Heart right ventricle (tissue), 16 donors: Measurements from ENCODE around the gene MMD. TPM values are rescaled to one million over a fixed set of nuclear protein-coding genes. Genes with fewer than 3 reads are reported as not detected.
A peak's percentile ranks its signal among the peaks of the same experiment; 100 is the strongest.

ENCODE experiments used
- ATAC-seq, 8 donors: fragments of 200-7000 bp; cut with Tn5 transposase; one replicate each; pipeline ENCODE4 v1.9.1; 2020; ENCODE audit warnings: mild to moderate bottlenecking in 8 of 8, moderate library complexity in 8 of 8, moderate number of reproducible peaks in 1 of 8
- DNase-seq, 2 donors: peaks; one replicate each; pipeline ENCODE4 v3.0.0-alpha.2; 2020
- H3K27ac ChIP-seq, 10 donors: fragments of 200-600 bp; sonication (generic) in 2 of 10; one replicate each; pipeline versions ENCODE4 v1.5.0 to v1.8.0; 2020 to 2022; ENCODE audit warnings: mild to moderate bottlenecking in 3 of 10
- H3K27me3 ChIP-seq, 7 donors: fragments of 200-600 bp; one replicate each; pipeline ENCODE4 v1.8.0; 2021 to 2022; ENCODE audit warnings: mild to moderate bottlenecking in 2 of 7
- H3K36me3 ChIP-seq, 9 donors: fragments of 200-600 bp; sonication (generic) in 1 of 9; one replicate each; pipeline versions ENCODE4 v1.5.0 to v1.8.0; 2020 to 2022; ENCODE audit warnings: mild to moderate bottlenecking in 2 of 9
- H3K4me1 ChIP-seq, 9 donors: fragments of 200-600 bp; sonication (generic) in 1 of 9; one replicate each; pipeline versions ENCODE4 v1.5.0 to v1.8.0; 2020 to 2022; ENCODE audit warnings: mild to moderate bottlenecking in 4 of 9
- H3K4me3 ChIP-seq, 10 donors: fragments of 200-600 bp; sonication (generic) in 2 of 10; one replicate each; pipeline versions ENCODE4 v1.5.0 to v1.8.0; 2020 to 2022; ENCODE audit warnings: mild to moderate bottlenecking in 7 of 10, moderate library complexity in 2 of 10
- H3K9me3 ChIP-seq, 11 donors: fragments of 200-600 bp in 10 of 11; sonication (generic) in 2 of 11; one replicate each; pipeline versions ENCODE4 v1.5.0 to v1.8.0; 2013 to 2022; ENCODE audit warnings: mild to moderate bottlenecking in 2 of 11, control low read depth in 1 of 11, moderate library complexity in 1 of 11
- WGBS, 2 donors: extraction: QIAGEN DNeasy Blood & Tissue Kit; methylation state at CpG; one replicate each; pipeline ENCODE4 v1.1.7; 2013; ENCODE audit warnings: inconsistent platforms in 1 of 2; 5-methylcytosine and 5-hydroxymethylcytosine counted together
- intact Hi-C, 10 donors: fragments of 100-400 bp; cut with DNase I; formaldehyde crosslinking; loops; one replicate each; pipeline versions ENCODE4 v1.11.1 to v1.14.2; 2022
- polyA plus RNA-seq, 2 donors: library from polyadenylated mRNA; stranded (reverse); fragments of 200-250 nt; gene quantifications; one replicate each; pipeline ENCODE4 v1.2.3, GENCODE V29; 2013
- total RNA-seq, 10 donors: library from RNA; stranded (reverse); fragmentation: NEBNext Ultra II Directional in 3 of 10; extraction: Animal tissue kit (Norgen Biotek cat#: 25700) in 3 of 10; gene quantifications; one replicate each; pipeline versions ENCODE4 v1.2.1 to v1.2.4, GENCODE V29; 2021 to 2023
- TF ChIP-seq, protein P1 (sequence below), 9 donors: fragments of 200-600 bp; sonication (generic) in 2 of 9; IDR thresholded peaks; one replicate each; pipeline versions ENCODE4 v1.5.0 to v1.8.0; 2021 to 2022; ENCODE audit warnings: antibody characterized with exemption in 9 of 9, mild to moderate bottlenecking in 5 of 9, moderate library complexity in 1 of 9
- donor health status: Arrhythmogenic right ventricular cardiomyopathy.
- donor health status: ischemic (EF 13 %, LVEDD 7.1; RV severe dilation, severe dysfunction).
- donor health status: healthy with polysubstance abuse.
- donor health status: DM: no; HTN: yes; CAD: no.
- donor health status: DM: no; HTN: no; CAD: no.
- donor health status: ischemic (EF 25% LVEDD 6.9; RV normal size, moderate dysfunction).
- donor health status: ischemic (EF 25% LVEDD 5.7; RV mildly dilated, moderate dysfunction).
- donor health status: healthy.
- donor health status: DM: yes; HTN: yes; CAD: no.
- donor health status: Ischemic cardiomyopathy.
- donor health status: ischemic (EF 35%, LVEDD 5.7; RV mildly dilated, moderate dysfunction).
- donor health status: nonischemic (EF 11% LVEDD 7.7; RV severe dilation, severe dysfunction).
- donor health status: DM: yes; HTN: yes; CAD: no.
- donor health status: PGD.
- donor health status: ischemic (EF 29% LVEDD 5.4; RV normal size, mild dysfunction).
- donor health status: nonischemic (EF 23%, LVEDD 6.1; RV moderate dilation, normal function).

MMD gene
- total and polyA plus RNA-seq, 12 donors = 6.4 to 20.8 (median 10.4) TPM

DNA sequence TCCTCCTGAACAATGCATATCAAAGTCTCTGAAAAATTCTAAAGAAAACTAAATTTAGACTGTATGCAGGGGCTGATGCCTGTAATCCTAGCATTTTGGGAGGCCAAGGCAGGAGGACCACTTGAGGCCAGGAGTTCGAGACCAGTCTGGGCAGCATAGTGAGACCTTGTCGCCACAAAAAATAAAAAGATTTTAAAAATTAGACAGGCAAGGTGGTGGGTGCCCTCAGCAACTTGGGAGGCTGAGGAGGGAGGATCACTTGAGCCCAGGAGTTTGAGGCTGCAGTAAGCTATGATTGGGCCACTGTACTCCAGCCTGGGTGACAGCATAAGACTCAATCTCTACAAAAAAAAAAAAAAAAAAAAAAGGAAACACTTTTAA, 30.1 kb upstream of the MMD start:
- DNase-seq (no peak), ATAC-seq (no peak)
- Histone ChIP-seq H3K27ac (peak overlapping the region in 1 of 10 donors; percentile 77), H3K36me3 (no peaks in the 10 kb centered on the region), H3K9me3 (no peaks in the 10 kb centered on the region), H3K4me1 (peaks cover 3 to 43% (median 9%) of the 10 kb centered on the region in 9 donors), H3K27me3 (no peaks in the 10 kb centered on the region), H3K4me3 (no peak overlapping the region)
- TF ChIP-seq, protein P1, sequence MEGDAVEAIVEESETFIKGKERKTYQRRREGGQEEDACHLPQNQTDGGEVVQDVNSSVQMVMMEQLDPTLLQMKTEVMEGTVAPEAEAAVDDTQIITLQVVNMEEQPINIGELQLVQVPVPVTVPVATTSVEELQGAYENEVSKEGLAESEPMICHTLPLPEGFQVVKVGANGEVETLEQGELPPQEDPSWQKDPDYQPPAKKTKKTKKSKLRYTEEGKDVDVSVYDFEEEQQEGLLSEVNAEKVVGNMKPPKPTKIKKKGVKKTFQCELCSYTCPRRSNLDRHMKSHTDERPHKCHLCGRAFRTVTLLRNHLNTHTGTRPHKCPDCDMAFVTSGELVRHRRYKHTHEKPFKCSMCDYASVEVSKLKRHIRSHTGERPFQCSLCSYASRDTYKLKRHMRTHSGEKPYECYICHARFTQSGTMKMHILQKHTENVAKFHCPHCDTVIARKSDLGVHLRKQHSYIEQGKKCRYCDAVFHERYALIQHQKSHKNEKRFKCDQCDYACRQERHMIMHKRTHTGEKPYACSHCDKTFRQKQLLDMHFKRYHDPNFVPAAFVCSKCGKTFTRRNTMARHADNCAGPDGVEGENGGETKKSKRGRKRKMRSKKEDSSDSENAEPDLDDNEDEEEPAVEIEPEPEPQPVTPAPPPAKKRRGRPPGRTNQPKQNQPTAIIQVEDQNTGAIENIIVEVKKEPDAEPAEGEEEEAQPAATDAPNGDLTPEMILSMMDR (IDR thresholded peaks at IDR 0.05) = no peak
- intact Hi-C loops = no loop called here
- 93 to 97% methylated on average over 2 of the region's 2 CpGs for WGBS, 2 donors

DNA sequence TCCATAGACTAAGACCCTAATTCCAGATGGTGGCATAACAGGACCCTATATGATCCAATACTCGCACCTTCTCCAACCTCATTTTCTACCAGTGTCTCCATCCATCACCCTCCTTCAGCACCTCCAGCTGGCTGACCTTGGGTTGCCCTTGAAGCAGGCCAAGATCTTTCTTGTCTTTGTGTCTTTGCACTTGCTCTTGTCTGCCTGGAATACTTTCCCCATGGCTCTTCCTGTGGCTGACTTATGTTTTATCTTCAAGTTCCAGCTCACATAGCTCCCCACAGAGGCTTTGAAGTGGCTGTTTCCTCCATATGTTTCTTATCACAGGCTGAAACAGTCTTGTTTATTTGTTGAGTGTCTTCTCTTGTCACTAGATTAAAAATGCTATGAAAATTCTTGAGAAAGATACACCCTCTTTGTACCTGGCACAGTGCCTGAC, 29.6 kb upstream of the MMD start:
- intact Hi-C loops = no loop called here
- Histone ChIP-seq H3K4me1 (peaks cover 3 to 43% (median 9%) of the 10 kb centered on the region in 9 donors), H3K36me3 (no peaks in the 10 kb centered on the region), H3K27ac (no peak overlapping the region), H3K9me3 (no peaks in the 10 kb centered on the region), H3K4me3 (no peak overlapping the region), H3K27me3 (no peaks in the 10 kb centered on the region)
- TF ChIP-seq, protein P1 (IDR thresholded peaks at IDR 0.05) = no peak
- DNase-seq (no peak), ATAC-seq (no peak)
- 78 to 100% methylated on average over 1 of the region's 1 CpG for WGBS, 2 donors

DNA sequence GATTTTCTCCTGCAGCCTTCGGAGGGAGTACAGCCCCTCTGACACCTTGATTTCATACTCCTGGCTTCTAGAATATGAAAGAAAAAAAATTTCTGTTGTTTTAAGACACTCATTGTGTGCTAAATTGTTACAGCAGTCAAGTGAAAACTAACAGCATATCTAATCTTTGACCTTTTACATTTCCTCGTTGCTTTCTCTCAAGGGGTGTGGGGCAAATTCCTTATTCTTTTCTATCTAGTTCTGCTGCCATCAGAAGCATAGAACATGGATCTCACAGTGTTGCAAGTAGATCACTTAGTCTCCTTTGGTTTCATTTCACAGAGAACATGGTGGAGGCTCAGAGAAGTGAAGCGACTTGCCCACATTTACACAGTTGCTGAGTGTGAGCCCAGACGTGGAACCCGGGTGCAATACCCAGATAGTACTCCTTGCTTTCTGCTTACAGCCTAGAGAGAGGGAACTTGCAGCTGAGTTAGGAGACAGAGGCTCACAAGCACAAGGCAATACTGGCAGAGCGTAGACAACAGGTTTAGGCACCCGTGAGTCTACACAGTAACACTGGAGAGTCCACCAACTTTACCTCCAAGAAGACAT, 28.7 kb upstream of the MMD start:
- intact Hi-C loops = no loop called here
- no peaks in the 10 kb centered on the region for H3K36me3 ChIP-seq
- no peaks in the 10 kb centered on the region for H3K27me3 ChIP-seq
- H3K27ac ChIP-seq = no peak overlapping the region
- TF ChIP-seq, protein P1 (IDR thresholded peaks at IDR 0.05) = no peak
- no peaks in the 10 kb centered on the region for H3K9me3 ChIP-seq
- H3K4me1 ChIP-seq = peaks cover 3 to 49% (median 9%) of the 10 kb centered on the region in 9 donors
- DNase-seq = no peak
- ATAC-seq = no peak
- WGBS, 2 donors = 83 to 84% methylated on average over 7 of the region's 7 CpGs
- no peak overlapping the region for H3K4me3 ChIP-seq

DNA sequence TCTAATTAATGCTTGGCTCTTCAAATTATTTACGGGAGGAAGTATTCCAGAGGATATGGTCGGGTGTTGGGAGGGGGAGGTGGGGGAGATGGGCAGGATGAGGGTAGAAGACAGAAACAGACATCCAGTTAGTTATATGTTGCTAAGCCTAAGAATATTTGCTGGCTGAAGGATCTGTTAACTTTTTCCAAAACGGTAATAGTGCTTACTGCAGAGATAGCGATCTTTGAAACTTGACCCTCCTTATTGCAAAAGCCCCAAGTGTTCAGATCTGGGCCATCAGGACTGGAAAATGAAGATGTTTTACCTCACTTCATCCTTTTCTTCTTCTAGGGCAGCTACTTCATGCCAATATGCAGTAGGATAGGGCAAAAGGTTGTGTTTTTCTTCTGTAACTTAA, 27.0 kb upstream of the MMD start:
- H3K36me3 ChIP-seq = no peaks in the 10 kb centered on the region
- DNase-seq = no peak
- no peak overlapping the region for H3K4me3 ChIP-seq
- 57 to 63% methylated on average over 4 of the region's 4 CpGs for WGBS, 2 donors
- peaks cover 3 to 42% (median 9%) of the 10 kb centered on the region in 9 donors for H3K4me1 ChIP-seq
- no peaks in the 10 kb centered on the region for H3K9me3 ChIP-seq
- no peak overlapping the region for H3K27ac ChIP-seq
- ATAC-seq = no peak
- H3K27me3 ChIP-seq = no peaks in the 10 kb centered on the region
- TF ChIP-seq, protein P1 (IDR thresholded peaks at IDR 0.05) = no peak
- intact Hi-C loops = no loop called here
